Stimulated activated CD4-positive, alpha-beta T cell treated with anti-CD3 and anti-CD28 coated beads, TNF-alpha, amount 100 ng/mL, for 48 hours (primary cell): ENCODE data around the gene DPM2.
A peak's percentile ranks its signal among the peaks of the same experiment; 100 is the strongest.

Source experiments
- DNase-seq, 3 donors: peaks; one replicate each; pipeline ENCODE4 v3.0.0-alpha.2; 2020; ENCODE audit warnings: low read depth in 3 of 3

DPM2 gene

DNA sequence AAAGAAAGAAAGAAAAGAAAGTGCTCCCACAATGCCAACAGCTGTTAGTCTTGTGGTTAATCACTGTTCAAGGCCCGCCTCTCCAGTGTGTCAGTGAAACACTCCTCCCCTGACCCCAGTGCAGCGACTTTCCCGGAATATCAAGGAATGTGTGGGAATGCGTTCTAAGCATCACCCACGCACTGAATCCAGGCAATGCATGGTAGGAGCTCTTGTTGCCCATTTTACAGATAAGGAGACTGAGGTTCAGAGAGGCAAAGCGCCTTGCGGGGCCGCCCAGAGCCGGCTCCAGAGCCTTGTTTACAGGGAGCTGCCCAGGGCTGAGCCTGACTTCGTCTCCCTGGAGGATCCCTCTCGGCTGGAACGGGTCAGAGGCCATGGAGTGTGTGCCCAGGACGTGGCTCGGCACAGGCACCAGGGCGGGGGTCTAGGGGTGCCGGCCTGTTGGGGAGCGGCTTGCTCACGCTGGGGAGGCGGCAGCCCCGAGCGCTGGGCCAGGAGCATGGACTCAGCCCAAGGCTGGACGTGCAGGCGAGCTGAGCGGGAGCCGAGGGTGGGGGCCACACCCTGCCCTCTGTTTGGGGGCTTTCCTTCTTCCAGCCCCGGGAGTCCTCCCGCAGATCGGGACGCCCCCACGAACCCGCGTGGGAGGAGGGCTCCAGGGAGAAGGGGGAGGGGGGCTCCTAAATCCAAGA is 39.1 kb downstream of the DPM2 start:
- DNase-seq, result no peak

DNA sequence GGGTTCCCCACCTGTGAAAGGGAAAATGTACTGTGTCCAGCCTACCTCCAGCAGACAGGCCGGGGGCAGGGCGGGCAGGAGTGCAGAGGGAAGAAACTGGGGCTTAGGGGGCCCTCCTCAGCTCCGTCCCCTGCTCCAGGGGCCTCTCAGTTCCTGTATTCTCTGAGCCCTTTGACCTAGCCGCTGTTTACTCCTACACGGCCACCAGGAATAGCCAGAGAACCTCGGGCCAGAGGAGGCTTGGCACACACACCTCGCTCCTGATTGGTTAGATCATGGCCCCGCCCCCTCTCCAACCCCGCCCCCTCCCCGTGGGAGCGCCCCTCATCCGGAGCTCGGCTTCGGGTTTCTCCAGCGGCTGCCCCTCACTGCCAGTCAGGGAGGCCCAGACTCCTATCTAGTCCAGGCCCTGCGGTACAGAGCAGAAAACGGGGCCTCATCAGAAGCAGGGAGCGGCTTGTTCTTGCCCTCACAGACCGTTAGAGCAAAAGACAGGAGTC is 40.4 kb downstream of the DPM2 start:
- peak in 1 of 3 donors; percentile 33 for DNase-seq

DNA sequence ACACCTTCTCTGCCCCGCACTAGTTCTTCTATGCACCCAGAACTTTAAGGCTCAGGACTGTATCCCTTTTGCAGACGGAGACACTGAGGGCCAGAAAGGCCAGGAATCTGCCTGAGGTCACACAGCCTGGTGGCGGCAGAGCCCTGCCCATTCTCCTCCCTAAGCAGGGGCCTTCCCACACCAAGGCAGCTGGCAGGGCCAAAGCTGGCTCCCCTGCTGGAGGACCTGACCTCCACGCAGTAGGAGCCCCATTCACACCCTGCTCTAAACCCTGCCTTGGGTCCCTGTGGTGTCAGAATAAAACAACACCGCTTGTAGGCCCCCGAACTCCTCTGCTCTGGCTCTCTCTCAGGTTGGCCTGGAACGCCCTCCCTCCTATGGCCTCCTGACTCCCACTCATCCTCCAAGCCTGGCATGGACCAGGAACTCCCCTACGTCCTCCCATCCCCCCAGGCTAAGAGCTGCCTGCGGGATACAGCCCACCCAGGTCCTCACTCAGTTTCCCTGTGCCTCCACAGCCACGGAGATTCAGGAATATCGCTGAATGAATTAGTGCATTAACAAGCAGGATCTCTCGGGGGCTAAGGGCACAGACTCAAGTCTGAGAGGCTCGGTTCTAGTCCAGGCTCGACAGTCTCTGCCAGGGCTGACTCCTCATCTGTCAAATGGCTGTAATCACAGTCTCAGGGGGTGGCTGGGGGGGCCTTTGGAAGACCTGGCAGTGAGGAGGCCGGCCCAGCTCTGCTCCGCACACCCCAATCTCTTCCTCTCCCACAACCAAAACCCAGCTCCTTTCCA is 41.1 kb downstream of the DPM2 start:
- DNase-seq, result no peak

DNA sequence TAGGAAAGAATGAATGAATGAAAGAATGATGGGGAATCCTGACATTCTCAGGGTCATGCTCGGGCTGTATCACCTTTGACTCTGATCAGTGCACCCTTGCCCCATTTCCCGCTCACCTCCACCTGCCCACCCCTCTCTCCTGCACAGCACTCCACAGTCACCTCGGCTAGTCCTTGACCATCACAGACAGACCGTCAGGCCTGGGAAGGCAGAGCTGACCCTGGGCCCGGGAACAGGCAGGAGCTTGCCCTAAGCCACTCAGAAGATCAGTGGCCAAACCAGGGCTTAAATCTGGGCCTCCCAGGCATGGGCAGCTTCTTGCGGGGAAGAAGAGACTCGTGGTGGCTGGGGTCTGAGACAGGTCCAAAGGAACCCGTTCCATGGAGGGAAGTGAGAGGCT is 41.8 kb downstream of the DPM2 start:
- DNase-seq, result no peak

DNA sequence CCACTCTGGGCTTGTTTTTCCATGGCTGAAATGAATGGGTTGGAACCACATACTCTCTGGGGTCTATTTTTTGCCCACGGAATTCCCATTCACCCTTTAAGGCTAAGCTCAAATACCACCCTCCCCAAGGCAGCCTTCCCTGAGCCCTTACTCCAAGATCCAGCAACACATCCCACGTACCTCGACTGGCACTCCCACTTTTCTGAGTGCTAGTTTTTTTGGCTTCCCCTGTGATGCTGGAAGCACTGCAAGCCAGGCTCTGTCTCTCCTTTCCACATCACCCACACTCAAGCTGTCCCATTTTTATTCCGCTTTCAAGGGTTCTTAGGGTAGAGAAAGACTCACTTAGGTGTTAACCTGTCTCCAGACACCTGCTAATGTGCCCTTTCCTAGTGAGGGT is 44.3 kb downstream of the DPM2 start:
- no peak for DNase-seq

DNA sequence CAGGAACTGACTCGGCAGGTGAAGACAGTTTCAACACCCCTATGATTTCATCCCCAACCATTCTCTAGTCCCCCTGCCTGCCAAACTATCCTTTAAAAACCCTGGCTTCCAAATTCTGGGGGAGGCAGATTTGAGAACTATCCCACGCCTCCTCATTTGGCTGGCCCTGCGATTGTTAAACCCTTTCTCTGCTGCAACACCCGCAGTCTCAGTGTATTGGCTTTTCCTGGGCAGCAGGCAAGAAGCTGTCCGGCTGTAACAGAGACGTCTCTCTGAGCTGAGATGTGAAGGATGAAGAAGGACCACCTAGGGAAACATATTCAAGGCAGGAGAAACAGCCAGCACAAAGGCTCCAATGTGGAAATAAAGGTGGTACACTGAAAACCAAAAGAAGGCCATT is 44.8 kb downstream of the DPM2 start:
- DNase-seq, result no peak

DNA sequence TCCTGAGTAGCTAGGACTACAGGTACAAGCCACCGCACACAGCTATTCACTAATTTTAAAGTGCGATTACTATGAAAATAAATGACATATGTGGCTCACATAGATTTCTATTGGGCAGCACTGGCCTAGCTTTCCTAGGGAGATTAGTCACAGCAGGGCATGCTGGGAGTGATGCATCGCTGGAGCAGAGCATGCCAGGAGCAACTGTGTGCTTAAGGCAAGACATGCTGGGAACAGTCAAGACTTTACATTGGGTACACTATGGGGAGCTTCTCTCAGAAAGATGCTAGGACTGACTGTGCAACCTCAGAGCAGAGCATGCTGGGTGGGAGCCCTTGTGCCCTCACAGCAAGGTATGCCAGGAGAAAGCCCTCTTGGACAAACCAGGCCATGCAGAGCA is 47.6 kb downstream of the DPM2 start:
- no peak for DNase-seq

DNA sequence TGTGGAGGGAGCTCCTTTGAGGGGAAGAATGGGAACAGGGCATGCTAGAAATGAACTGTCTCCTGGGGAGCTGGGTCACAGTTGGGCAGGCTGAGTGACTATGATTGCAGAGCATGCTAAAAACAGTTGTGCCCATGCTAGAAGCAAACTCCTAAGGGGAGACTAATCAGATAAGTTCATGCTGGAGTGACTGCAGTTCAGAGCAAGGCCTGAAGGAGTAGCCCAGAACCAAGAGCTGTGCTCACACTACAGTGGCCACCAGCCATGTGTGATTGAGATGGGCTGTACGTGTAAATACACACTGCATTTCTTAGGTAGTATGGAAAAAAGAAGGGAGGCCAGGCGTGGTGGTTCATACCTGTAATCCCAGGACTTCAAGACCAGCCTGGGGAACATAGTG is 49.9 kb downstream of the DPM2 start:
- no peak for DNase-seq

DNA sequence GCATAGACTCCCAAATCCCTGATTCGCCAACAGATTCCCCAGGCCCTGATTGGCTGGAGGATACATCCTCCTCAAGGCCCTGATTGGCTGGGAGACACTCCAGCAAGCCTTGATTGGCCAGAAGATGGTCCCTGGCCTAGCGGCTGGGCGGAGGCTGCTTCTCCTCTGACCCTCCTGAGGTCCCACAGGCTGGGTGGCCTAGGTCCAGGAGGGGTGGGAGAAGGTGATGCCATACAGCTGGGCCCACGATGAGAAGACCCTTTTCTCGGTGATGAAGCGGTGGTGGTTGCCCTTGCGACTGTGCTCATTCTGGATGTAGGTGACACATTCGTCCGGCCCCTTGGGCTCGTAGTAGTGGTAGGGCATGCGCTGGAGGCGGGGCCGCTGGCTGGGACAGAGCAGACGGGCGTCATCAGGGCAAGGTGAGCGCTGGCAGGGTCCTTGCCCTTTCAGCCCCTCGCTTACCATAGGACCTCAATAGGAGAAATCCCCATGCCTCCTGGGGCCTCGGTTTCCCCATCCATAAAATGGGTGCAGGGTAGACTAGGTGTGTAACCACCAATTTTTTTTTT is 51.2 kb downstream of the DPM2 start:
- DNase-seq, result no peak

DNA sequence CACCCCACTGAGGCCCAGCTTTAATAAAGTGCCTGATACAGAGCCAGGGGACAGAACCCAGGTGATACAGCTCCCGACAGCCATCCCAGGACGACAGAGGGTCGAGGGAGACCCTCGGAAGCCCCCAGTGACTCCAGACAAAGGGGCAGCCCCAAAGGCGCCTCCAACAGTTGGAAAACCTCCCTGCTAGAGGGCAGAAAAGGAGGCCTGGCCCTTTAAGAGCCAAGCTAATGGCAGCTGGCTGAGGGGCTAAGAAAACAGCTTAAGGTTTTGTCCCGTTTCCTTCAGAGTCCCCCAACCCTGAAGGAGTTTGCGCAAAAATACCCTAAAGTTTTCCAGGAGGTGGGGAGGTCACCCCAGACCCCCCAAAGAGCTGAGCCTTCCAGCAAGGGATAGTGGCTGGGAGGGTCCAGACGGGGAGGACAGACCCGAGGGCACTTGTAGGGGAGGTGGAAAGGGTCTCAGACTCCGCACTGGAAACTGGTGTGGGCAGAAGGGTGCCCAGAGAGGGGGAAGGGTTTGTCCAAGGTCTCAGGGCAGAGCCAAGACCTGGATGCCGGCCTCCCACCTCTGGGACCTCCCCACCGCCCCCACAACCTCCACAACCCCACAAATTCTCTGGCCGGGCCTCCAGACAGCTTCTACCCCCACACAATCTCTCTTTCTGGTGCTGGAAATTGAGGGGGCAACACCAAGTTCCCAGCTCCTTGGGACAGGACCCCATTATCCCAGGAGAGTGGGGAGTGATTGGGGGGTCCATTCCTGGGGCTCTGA is 52.0 kb downstream of the DPM2 start:
- DNase-seq, result no peak
